Measurements from ENCODE around the gene TNRC6B. TPM values are rescaled to one million over a fixed set of nuclear protein-coding genes. Genes with fewer than 3 reads are reported as not detected.
A peak's percentile ranks its signal among the peaks of the same experiment; 100 is the strongest.
"Not testable (repeated sequence)": the region's sequence is repeated elsewhere in the genome, so short reads cannot be mapped to it uniquely, and the experiment has no call there.

Gene TNRC6B
- polyA plus RNA-seq, 3 donors, result 11.9 to 14.6 (median 13.0) TPM

GRCh38 chr22:40346185-40347118, 168.7 kb downstream of the TNRC6B start, which contains the start of gene ADSL:
TSS of gene ADSL (plus strand) at chr22:40346500. CDS start at chr22:40346559, 59 bp downstream.
- DNase-seq (ENCODE audit: low read depth in 3 of 3, low spot score in 2 of 3), result peak; percentile 68 to 81 (median 80)

DNA sequence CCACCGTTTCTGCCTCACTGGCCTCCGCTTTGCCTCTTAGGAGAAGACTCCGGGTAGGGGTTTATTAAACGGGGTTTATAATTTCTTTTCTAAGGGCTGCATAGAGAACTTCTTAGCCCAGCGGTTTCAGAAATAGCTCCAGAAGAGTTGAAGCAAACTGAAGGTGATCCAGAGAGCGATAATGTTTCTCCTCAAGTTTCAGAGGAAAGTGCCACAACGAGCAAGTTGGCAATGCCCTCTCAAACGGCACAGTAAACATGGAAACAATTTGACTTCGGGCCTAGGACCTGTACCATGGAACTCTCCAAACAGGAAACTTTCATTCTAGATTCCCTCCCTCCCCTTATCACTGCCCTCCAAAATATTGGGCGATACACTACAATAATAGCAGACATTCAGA, 169.6 kb downstream of the TNRC6B start:
- no peak for DNase-seq (ENCODE audit: low read depth in 3 of 3, low spot score in 2 of 3)

- no peak for DNase-seq (ENCODE audit: low read depth in 3 of 3, low spot score in 2 of 3)
Measured at GRCh38 chr22:40348025-40348658, 170.4 kb downstream of the TNRC6B start.

DNA sequence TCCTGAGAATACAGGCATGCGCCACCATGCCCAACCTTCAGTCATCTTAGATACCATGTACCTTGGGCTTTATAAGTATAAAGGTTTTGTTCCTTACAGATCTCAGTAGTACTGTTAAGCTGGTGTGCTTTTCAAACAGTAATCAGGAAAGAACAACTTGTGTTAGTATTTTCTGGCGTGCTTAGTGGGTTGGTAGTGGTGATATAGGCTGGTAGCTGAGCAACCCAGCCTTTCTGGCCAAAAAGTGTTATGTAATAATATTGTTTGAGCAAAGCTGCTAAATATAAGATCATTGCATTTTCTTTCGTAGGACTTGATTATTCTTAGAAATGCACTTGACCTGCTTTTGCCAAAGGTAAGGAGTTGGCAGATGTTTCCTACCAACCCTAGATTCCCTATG, 175.0 kb downstream of the TNRC6B start:
- DNase-seq (ENCODE audit: low read depth in 3 of 3, low spot score in 2 of 3), result no peak

DNA sequence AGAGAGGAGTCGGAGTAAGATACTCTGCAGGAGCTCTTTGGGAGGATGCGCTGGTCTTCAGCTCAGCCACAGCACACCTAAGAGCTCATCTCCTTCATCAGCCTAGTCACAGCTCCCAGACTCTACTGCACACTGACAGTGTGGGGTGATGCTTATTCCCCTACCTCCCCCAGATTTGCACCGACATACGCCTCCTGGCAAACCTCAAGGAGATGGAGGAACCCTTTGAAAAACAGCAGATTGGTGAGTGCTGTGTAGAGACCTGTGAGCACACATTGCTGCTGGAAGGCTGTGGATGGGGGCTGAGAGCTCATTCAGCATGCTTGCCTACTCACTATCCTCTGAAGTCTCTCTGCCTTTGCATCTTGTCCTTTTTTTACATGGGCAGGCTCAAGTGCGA, 183.4 kb downstream of the TNRC6B start:
- DNase-seq (ENCODE audit: low read depth in 3 of 3, low spot score in 2 of 3), result no peak

GRCh38 chr22:40363059-40363458, 185.3 kb downstream of the TNRC6B start:
- DNase-seq (ENCODE audit: low read depth in 3 of 3, low spot score in 2 of 3), result no peak

GRCh38 chr22:40364431-40364830, 186.7 kb downstream of the TNRC6B start:
- DNase-seq (ENCODE audit: low read depth in 3 of 3, low spot score in 2 of 3), result no peak

GRCh38 chr22:40366068-40366467, 188.3 kb downstream of the TNRC6B start:
- no peak for DNase-seq (ENCODE audit: low read depth in 3 of 3, low spot score in 2 of 3)

- DNase-seq (ENCODE audit: low read depth in 3 of 3, low spot score in 2 of 3), result no peak
Measured at GRCh38 chr22:40367342-40367741, 189.6 kb downstream of the TNRC6B start.

- no peak for DNase-seq (ENCODE audit: low read depth in 3 of 3, low spot score in 2 of 3)
Measured at GRCh38 chr22:40368016-40368415, 190.3 kb downstream of the TNRC6B start.

- DNase-seq (ENCODE audit: low read depth in 3 of 3, low spot score in 2 of 3), result no peak
Measured at GRCh38 chr22:40368836-40369235, 191.1 kb downstream of the TNRC6B start.

DNA sequence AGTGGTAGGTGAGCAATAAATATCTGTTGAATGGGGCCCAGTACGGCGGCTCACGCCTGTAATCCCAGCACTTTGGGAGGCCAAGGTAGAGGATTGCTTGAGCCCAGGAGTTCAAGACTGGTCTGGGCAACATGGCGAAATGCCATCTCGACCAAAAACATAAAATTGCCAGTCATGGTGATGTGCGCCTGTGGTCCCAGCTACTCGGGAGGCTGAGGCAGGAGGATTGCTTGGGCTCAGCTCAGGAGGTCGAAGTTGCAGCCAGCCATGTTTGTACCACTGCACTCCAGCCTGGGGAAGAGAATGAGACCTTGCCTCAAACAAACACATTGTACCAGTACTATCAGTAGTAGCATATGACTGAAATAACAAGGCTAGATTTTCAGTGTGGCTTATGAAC, 196.8 kb downstream of the TNRC6B start:
- DNase-seq (ENCODE audit: low read depth in 3 of 3, low spot score in 2 of 3), result no peak

DNA sequence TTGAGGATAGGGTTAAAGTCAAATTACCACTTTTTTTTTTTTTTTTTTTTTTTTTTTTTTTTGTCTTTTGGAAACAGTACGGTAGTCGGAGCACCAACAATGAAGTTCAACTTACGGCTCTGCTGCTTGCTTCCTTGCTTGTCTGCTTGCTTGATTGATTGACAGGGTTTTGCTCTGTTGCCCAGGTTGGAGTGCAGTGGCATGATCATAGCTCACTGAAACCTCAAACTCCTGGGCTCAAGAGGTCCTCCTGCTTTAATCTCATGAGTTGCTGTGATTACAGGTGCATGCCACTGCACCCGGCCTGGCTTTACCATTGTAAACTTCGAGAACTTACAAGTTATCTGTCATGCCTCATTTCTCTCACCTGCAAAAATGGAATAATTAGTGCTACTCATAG, 198.4 kb downstream of the TNRC6B start:
- no peak for DNase-seq (ENCODE audit: low read depth in 3 of 3, low spot score in 2 of 3)

DNA sequence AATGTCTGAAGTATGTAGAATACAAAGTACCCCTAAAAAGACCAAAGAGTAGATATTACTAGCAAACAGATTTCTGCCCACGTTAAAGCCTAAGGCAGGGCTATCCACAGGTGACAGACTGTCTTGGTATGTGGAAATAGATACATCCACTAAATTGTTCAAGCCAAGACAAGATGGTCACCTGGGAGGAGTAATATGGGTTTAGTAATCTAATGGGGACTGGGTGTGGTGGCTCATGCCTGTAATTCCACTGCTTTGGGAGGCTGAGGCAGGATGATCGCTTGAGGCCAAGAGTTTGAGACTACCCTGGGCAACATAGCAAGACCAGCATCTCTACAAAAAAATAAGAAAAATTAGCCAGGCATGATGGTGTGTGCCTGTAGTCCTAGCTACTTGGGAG, 200.2 kb downstream of the TNRC6B start:
- DNase-seq (ENCODE audit: low read depth in 3 of 3, low spot score in 2 of 3), result no peak

DNA sequence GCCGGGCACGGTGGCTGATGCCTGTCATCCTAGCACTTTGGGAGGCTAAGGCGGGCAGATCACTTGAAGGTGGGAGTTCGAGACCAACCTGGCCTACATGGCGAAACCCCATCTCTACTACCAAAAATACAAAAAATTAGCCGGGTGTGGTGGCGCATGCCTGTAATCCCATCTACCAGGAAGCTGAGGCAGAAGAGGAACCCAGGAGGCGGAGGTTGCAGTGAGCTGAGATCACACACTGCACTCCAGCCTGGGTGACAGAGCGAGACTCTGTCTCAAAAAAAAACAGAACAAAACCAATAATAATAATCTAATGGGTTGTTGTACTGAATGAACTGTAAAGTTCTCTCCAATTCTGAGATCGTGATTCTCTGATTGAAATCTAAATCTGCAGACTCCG, 200.7 kb downstream of the TNRC6B start:
- not testable (repeated sequence) for DNase-seq (ENCODE audit: low read depth in 3 of 3, low spot score in 2 of 3)

DNA sequence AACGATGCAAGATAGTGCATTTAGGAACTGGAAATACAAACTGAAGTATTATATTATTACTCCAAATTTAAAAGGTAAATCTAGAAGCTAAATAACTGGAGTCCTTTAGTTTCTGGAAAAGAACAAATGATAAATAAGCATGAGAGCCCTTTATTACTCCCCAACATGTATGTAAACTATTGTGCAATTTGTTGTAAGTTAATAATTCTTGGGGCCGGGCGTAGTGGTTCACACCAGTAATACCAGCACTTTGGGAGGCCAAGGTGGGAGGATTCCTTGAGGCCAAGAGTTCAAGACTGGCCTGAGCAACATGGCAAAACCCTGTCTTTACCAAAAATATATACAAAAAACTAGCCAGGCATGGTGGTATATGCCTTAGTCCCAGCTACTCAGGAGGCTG, 203.7 kb downstream of the TNRC6B start:
- no peak for DNase-seq (ENCODE audit: low read depth in 3 of 3, low spot score in 2 of 3)

- no peak for DNase-seq (ENCODE audit: low read depth in 3 of 3, low spot score in 2 of 3)
Measured at GRCh38 chr22:40383905-40384304, 206.2 kb downstream of the TNRC6B start.

DNA sequence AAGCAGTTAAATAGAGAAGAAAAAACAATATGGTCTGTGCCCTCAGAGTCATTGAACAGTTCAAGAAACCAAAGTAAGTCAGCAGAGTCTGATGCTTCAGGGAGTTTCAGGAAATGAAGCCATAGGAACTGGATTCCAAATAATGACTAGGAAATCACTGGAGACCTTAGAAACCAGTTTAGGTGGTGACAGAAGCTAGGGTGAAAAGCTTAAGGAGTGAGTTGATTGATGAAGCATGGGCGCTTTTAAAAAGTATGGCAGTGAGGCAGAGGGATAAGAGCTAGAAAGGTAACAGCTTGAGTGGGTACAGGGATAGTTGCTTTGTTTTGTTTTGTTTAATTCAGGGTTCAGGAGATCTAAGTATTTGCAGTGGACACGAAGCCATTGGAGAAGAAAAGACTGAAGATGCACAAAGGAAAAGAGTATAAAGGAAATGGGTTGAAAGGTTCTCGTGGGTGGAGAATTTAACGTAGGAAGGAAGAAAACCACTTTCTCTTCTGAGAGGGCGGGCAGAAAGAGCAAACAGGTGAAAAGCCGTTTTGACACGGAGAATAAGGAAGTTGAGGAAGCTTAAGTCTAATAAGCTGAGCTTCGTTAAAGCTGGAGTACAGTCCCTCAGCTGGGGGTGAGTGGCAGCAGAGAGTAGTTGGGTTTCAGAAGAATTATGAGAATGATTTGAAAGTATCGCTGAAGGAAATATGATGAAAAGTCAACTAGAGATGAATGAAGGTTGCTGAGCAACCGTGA, 207.5 kb downstream of the TNRC6B start:
- no peak for DNase-seq (ENCODE audit: low read depth in 3 of 3, low spot score in 2 of 3)
